H1 (cell line): ENCODE results near the gene GMEB2. TPM values are rescaled to one million over a fixed set of nuclear protein-coding genes. Genes with fewer than 3 reads are reported as not detected.
"Not testable (repeated sequence)": the region's sequence is repeated elsewhere in the genome, so short reads cannot be mapped to it uniquely, and the experiment has no call there.

Experiments
- CTCF ChIA-PET: fragments of 300-600 bp; sonication (Branson Sonifier 250); formaldehyde crosslinking; loops from one replicate; lab custom pipeline; 2021; ENCODE audit not compliant: partially characterized antibody; lab: Charles Lee
- POLR2A ChIA-PET: fragments of 300-600 bp; sonication (Branson Sonifier 250); formaldehyde crosslinking; loops from one replicate; lab custom pipeline; 2021; ENCODE audit warnings: inconsistent platforms; ENCODE audit not compliant: partially characterized antibody; lab: Charles Lee
- DNase-seq, 2 experiments: peaks; one replicate each; pipeline versions ENCODE4 v3.0.0 to v3.0.0-alpha.2; 2010 to 2022; ENCODE audit warnings: low spot score in 2 of 2, low read depth in 1 of 2, mixed read lengths in 1 of 2
- FAIRE-seq: peaks from 2 replicates; lab custom pipeline; 2011; peaks lifted over from hg19 to GRCh38; lab: Jason Lieb, UNC
- H2AFZ ChIP-seq: 2 replicates; pipeline ENCODE4 v1.8.1; 2012; ENCODE audit warnings: low read length, inconsistent platforms
- H2AK5ac ChIP-seq: 2 replicates; pipeline ENCODE4 v1.6.1; 2013; ENCODE audit warnings: low read depth, low read length
- H2BK120ac ChIP-seq: replicated peaks from 2 replicates; pipeline ENCODE3; 2013; ENCODE audit warnings: low read depth, low read length, inconsistent platforms
- H2BK12ac ChIP-seq: 2 replicates; pipeline ENCODE4 v1.6.1; 2013; ENCODE audit warnings: low read depth, low read length
- H2BK15ac ChIP-seq: 2 replicates; pipeline ENCODE4 v1.6.1; 2013; ENCODE audit warnings: low read length
- H2BK20ac ChIP-seq: 2 replicates; pipeline ENCODE4 v1.6.1; 2013; ENCODE audit warnings: low read length
- H2BK5ac ChIP-seq: 2 replicates; pipeline ENCODE4 v1.6.1; 2013; ENCODE audit warnings: low read depth, low read length
- H3K14ac ChIP-seq: 2 replicates; pipeline ENCODE4 v1.6.1; 2013; ENCODE audit warnings: inconsistent platforms; ENCODE audit not compliant: insufficient read length
- H3K18ac ChIP-seq: 2 replicates; pipeline ENCODE4 v1.6.1; 2013; ENCODE audit warnings: low read length; ENCODE audit errors: extremely low read depth
- H3K23ac ChIP-seq: 2 replicates; pipeline ENCODE4 v1.6.1; 2013; ENCODE audit warnings: inconsistent platforms; ENCODE audit not compliant: insufficient read length
- H3K23me2 ChIP-seq: 2 replicates; pipeline ENCODE4 v1.6.1; 2013; ENCODE audit warnings: low read depth, low read length
- H3K27ac ChIP-seq: 2 replicates; pipeline ENCODE4 v1.6.1; 2011; ENCODE audit warnings: low read depth, low read length, inconsistent platforms
- H3K27me3 ChIP-seq, 4 experiments: replicated peaks in 1 of 4; 1 replicate in 1 of 4; 2 replicates in 3 of 4; pipeline versions ENCODE4 v1.6.1 to v1.8.1; 2011 to 2013; ENCODE audit warnings: low read length in 3 of 4, mild to moderate bottlenecking in 3 of 4, inconsistent platforms in 2 of 4, mixed read lengths in 2 of 4, moderate library complexity in 1 of 4; ENCODE audit not compliant: control insufficient read depth in 3 of 4, insufficient read depth in 3 of 4; ENCODE audit errors: extremely low read depth in 1 of 4
- H3K36me3 ChIP-seq, 4 experiments: 2 replicates each; pipeline versions ENCODE4 v1.6.1 to v1.8.1; 2011 to 2013; ENCODE audit warnings: mild to moderate bottlenecking in 4 of 4, low read length in 3 of 4, moderate library complexity in 2 of 4, control low read depth in 1 of 4, inconsistent platforms in 1 of 4; ENCODE audit not compliant: insufficient read depth in 4 of 4, control insufficient read depth in 2 of 4
- H3K4ac ChIP-seq: replicated peaks from 2 replicates; pipeline ENCODE3; 2013; ENCODE audit warnings: low read length, low read depth, mixed read lengths, inconsistent platforms; ENCODE audit not compliant: insufficient read length
- H3K4me1 ChIP-seq, 4 experiments: replicated peaks in 1 of 4; 1 replicate in 1 of 4; 2 replicates in 3 of 4; pipeline versions ENCODE4 v1.6.1 to v1.8.1; 2011 to 2013; ENCODE audit warnings: low read length in 3 of 4, inconsistent platforms in 2 of 4, mixed read lengths in 1 of 4; ENCODE audit not compliant: insufficient read depth in 4 of 4, control insufficient read depth in 3 of 4
- H3K4me2 ChIP-seq, 2 experiments: 2 replicates each; pipeline versions ENCODE4 v1.6.1 to v1.8.1; 2011 to 2013; ENCODE audit warnings: low read depth in 2 of 2, low read length in 2 of 2, control low read depth in 1 of 2, inconsistent platforms in 1 of 2, mild to moderate bottlenecking in 1 of 2; ENCODE audit not compliant: insufficient read depth in 1 of 2
- H3K4me3 ChIP-seq, 4 experiments: fragments of 200-600, 300-600 bp in 1 of 4; sonication (generic), shearing (Covaris generic), sonication (Bioruptor Twin) in 1 of 4; 2 replicates each; pipeline versions ENCODE4 v1.5.1 to v1.8.1; 2011 to 2016; ENCODE audit warnings: low read length in 4 of 4, low read depth in 3 of 4, control low read depth in 2 of 4, inconsistent platforms in 2 of 4, mild to moderate bottlenecking in 2 of 4, mixed read lengths in 1 of 4, moderate library complexity in 1 of 4; ENCODE audit not compliant: insufficient read depth in 2 of 4; ENCODE audit errors: extremely low read depth in 1 of 4
- H3K56ac ChIP-seq: replicated peaks from 2 replicates; pipeline ENCODE3; 2013; ENCODE audit warnings: low read depth, mild to moderate bottlenecking, mixed read lengths, low read length, inconsistent platforms; ENCODE audit not compliant: insufficient read length
- H3K79me1 ChIP-seq: 2 replicates; pipeline ENCODE4 v1.6.1; 2013; ENCODE audit warnings: low read depth, low read length, control low read depth
- H3K79me2 ChIP-seq, 2 experiments: 2 replicates each; pipeline versions ENCODE4 v1.6.1 to v1.8.1; 2012 to 2013; ENCODE audit warnings: low read length in 2 of 2, mild to moderate bottlenecking in 2 of 2, inconsistent platforms in 1 of 2; ENCODE audit not compliant: insufficient read depth in 2 of 2, control insufficient read depth in 1 of 2
- H3K9ac ChIP-seq, 4 experiments: replicated peaks in 1 of 4; 1 replicate in 1 of 4; 2 replicates in 3 of 4; pipeline versions ENCODE4 v1.6.1 to v1.8.1; 2011 to 2013; ENCODE audit warnings: low read depth in 3 of 4, low read length in 3 of 4, control low read depth in 2 of 4, mild to moderate bottlenecking in 2 of 4, moderate library complexity in 2 of 4, inconsistent platforms in 1 of 4; ENCODE audit errors: extremely low read depth in 1 of 4
- H3K9me3 ChIP-seq, 2 experiments: 2 replicates each; pipeline versions ENCODE4 v1.6.1 to v1.8.1; 2012 to 2013; ENCODE audit warnings: mild to moderate bottlenecking in 2 of 2, moderate library complexity in 2 of 2, control low read depth in 1 of 2, inconsistent platforms in 1 of 2, low read depth in 1 of 2, low read length in 1 of 2, mixed read lengths in 1 of 2; ENCODE audit not compliant: insufficient read depth in 2 of 2
- H4K20me1 ChIP-seq, 2 experiments: replicated peaks in 1 of 2; 2 replicates each; pipeline versions ENCODE3 to v1.8.1; 2011 to 2013; ENCODE audit warnings: inconsistent platforms in 2 of 2, low read length in 2 of 2, mild to moderate bottlenecking in 1 of 2; ENCODE audit not compliant: insufficient read depth in 2 of 2, control insufficient read depth in 1 of 2
- H4K5ac ChIP-seq: 2 replicates; pipeline ENCODE4 v1.6.1; 2013; ENCODE audit warnings: low read length, low read depth, mixed read lengths, inconsistent platforms; ENCODE audit not compliant: insufficient read length
- H4K8ac ChIP-seq: 2 replicates; pipeline ENCODE4 v1.8.0; 2013; ENCODE audit warnings: mild to moderate bottlenecking, moderate library complexity, low read length, inconsistent platforms; ENCODE audit not compliant: insufficient read depth; ENCODE audit errors: extremely low read depth
- H4K91ac ChIP-seq: replicated peaks from 2 replicates; pipeline ENCODE3; 2013; ENCODE audit warnings: low read length, mixed read lengths, inconsistent platforms; ENCODE audit not compliant: insufficient read length
- EGR1 ChIP-seq: IDR thresholded peaks from 2 replicates; pipeline ENCODE4 v1.6.1; 2011; ENCODE audit warnings: low read depth, low read length, borderline replicate concordance
- WGBS, 2 experiments: shearing (Covaris generic) in 1 of 2; methylation state at CpG; one replicate each; pipeline versions ENCODE4 v1.1.6 to v1.1.7; 2013 to 2015; ENCODE audit warnings: low lambda C conversion rate in 2 of 2, mixed read lengths in 2 of 2, inconsistent platforms in 1 of 2, low coverage in 1 of 2, missing lambda C conversion rate in 1 of 2; ENCODE audit not compliant: insufficient replicate concordance in 2 of 2, insufficient coverage in 1 of 2, insufficient read length in 1 of 2; ENCODE audit errors: extremely low coverage in 1 of 2, missing lambda C conversion rate in 1 of 2; 5-methylcytosine and 5-hydroxymethylcytosine counted together
- polyA plus RNA-seq, 7 experiments: library from polyadenylated mRNA; depleted of rRNA in 3 of 7; stranded (reverse) in 5 of 7; unstranded in 2 of 7; fragments of >200 nt in 5 of 7; fragments of 200-250 nt in 2 of 7; gene quantifications; 1 replicate in 5 of 7; 2 replicates in 1 of 7; 4 replicates in 1 of 7; pipeline versions ENCODE4 v1.2.1 to v1.2.3, GENCODE V29; 2011 to 2013; ENCODE audit warnings: missing spikeins in 2 of 7, mixed read lengths in 2 of 7
- total RNA-seq: library from RNA; stranded (reverse); fragmentation: NEBNext Ultra II Directional; extraction: Animal tissue kit (Norgen Biotek cat#: 25700); gene quantifications from 2 replicates; pipeline ENCODE4 v1.2.1, GENCODE V29; 2021

Gene GMEB2
- total and polyA plus RNA-seq, 2 of the 8 experiments (the other 6 are each of a cell fraction or from before 2014, with no cell fraction given) = 12.9 to 14.2 TPM

DNA sequence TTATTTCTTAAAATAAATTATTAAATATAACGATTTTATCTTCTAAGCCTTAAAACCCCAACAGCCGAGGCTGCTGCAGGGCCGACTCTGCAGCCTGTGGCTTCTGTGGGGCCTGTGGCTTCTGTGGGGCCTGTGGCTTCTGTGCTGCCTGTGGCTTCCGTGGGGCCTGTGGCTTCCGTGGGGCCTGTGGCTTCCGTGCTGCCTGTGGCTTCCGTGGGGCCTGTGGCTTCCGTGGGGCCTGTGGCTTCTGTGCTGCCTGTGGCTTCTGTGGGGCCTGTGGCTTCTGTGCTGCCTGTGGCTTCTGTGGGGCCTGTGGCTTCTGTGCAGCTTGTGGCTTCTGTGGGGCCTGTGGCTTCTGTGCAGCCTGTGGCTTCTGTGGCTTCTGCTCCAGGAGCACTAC lies 25.2 kb downstream of the GMEB2 start:
- H3K14ac ChIP-seq, H2BK120ac ChIP-seq, H3K23me2 ChIP-seq, H3K4me2 ChIP-seq, H2AK5ac ChIP-seq, H3K79me1 ChIP-seq, H3K27me3 ChIP-seq, H4K20me1 ChIP-seq, H3K9ac ChIP-seq, H2BK15ac ChIP-seq: not testable (repeated sequence)
- WGBS, 2 experiments = 90% methylated on average over 8 of the region's 8 CpGs; no CpG with 5 or more reads in 1 of the 2 experiments
- TF ChIP-seq EGR1 = peak; percentile 81
- TF ChIP-seq, all 59 proteins: peak for 1; not testable (repeated sequence) for 58
- FAIRE-seq, H3K18ac ChIP-seq, H3K4me3 ChIP-seq, H3K27ac ChIP-seq, H4K8ac ChIP-seq, H3K9me3 ChIP-seq, H4K5ac ChIP-seq, DNase-seq, H3K4ac ChIP-seq, H3K56ac ChIP-seq, H3K79me2 ChIP-seq, POLR2A ChIA-PET, H3K23ac ChIP-seq, H3K4me1 ChIP-seq, H2BK20ac ChIP-seq, H2AFZ ChIP-seq, H2BK5ac ChIP-seq, H2BK12ac ChIP-seq, CTCF ChIA-PET, H4K91ac ChIP-seq: not testable (repeated sequence)
- H3K36me3 ChIP-seq = peaks cover 8 to 24% (median 10%) of the 10 kb centered on the region in 4 experiments; a peak in 7 of 8 replicates
